Measurements from ENCODE around the gene SPRY4.
"Not testable (repeated sequence)": the region's sequence is repeated elsewhere in the genome, so short reads cannot be mapped to it uniquely, and the experiment has no call there.

SPRY4 gene

GRCh38 chr5:142292249-142292648 is 32.6 kb downstream of the SPRY4 start:
- no peak for DNase-seq

GRCh38 chr5:142290577-142291299 is 34.1 kb downstream of the SPRY4 start:
- DNase-seq = no peak

GRCh38 chr5:142289708-142290576 is 34.9 kb downstream of the SPRY4 start:
- no peak for DNase-seq

GRCh38 chr5:142287973-142288313 is 36.9 kb downstream of the SPRY4 start:
- DNase-seq = no peak

GRCh38 chr5:142287096-142287972 is 37.5 kb downstream of the SPRY4 start:
- DNase-seq = no peak

GRCh38 chr5:142286111-142286510 is 38.7 kb downstream of the SPRY4 start:
- no peak for DNase-seq

- DNase-seq = no peak
Measured at GRCh38 chr5:142283304-142283703, 41.5 kb downstream of the SPRY4 start.

- DNase-seq = no peak
Measured at GRCh38 chr5:142281966-142282365, 42.9 kb downstream of the SPRY4 start.

GRCh38 chr5:142281008-142281367 is 43.8 kb downstream of the SPRY4 start:
- no peak for DNase-seq

GRCh38 chr5:142280066-142281007 is 44.5 kb downstream of the SPRY4 start:
- no peak for DNase-seq

- DNase-seq = no peak
Measured at GRCh38 chr5:142278627-142279026, 46.2 kb downstream of the SPRY4 start.

GRCh38 chr5:142277796-142278195 is 47.0 kb downstream of the SPRY4 start:
- DNase-seq = no peak

GRCh38 chr5:142276517-142276916 is 48.3 kb downstream of the SPRY4 start:
- DNase-seq = no peak

GRCh38 chr5:142275496-142275895 is 49.3 kb downstream of the SPRY4 start:
- no peak for DNase-seq

- not testable (repeated sequence) for DNase-seq
Measured at GRCh38 chr5:142272596-142272995, 52.2 kb downstream of the SPRY4 start.

GRCh38 chr5:142264084-142264483 is 60.7 kb downstream of the SPRY4 start:
- DNase-seq = not testable (repeated sequence)

- no peak for DNase-seq
Measured at GRCh38 chr5:142263346-142263745, 61.5 kb downstream of the SPRY4 start.

- no peak for DNase-seq
Measured at GRCh38 chr5:142262683-142263082, 62.1 kb downstream of the SPRY4 start.

All from cortex of kidney (tissue), 1 donor.